DMS53 treated with DMSO at 0.1 percent for 48 hours (cell line): Measurements from ENCODE around the gene C1QTNF8.

ENCODE experiments used
- DNase-seq: peaks from one replicate; lab custom pipeline; 2025; ENCODE audit not compliant: unreplicated experiment; lab: John Stamatoyannopoulos, UW

C1QTNF8 gene

DNA sequence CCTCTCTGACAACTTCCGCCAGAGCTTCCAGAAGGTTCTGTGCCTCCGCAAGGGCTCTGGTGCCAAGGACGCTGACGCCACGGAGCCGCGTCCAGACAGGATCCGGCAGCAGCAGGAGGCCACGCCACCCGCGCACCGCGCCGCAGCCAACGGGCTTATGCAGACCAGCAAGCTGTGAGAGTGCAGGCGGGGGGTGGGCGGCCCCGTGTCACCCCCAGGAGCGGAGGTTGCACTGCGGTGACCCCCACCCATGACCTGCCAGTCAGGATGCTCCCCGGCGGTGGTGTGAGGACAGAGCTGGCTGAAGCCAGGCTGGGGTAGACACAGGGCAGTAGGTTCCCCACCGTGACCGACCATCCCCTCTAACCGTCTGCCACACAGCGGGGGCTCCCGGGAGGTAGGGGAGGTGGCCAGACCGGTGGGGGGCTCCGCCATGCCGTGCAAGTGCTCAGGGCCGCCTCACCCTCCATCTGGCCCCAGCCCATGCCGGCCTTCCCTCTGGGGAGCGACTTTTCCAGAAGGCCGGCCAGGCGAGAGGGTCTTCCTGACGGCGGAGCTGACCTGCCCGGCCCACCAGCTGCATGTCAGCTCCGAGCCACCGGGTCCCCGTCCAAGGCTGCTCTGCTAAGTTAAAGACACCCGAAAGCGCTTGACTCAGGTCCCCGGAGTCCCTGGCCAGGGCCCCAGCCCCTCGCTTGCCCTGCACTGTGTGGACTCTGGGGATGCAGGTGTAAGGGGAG is 16.1 kb downstream of the C1QTNF8 start:
- DNase-seq: no peak

GRCh38 chr16:1079341-1079740 is 16.7 kb downstream of the C1QTNF8 start:
- DNase-seq: no peak

DNA sequence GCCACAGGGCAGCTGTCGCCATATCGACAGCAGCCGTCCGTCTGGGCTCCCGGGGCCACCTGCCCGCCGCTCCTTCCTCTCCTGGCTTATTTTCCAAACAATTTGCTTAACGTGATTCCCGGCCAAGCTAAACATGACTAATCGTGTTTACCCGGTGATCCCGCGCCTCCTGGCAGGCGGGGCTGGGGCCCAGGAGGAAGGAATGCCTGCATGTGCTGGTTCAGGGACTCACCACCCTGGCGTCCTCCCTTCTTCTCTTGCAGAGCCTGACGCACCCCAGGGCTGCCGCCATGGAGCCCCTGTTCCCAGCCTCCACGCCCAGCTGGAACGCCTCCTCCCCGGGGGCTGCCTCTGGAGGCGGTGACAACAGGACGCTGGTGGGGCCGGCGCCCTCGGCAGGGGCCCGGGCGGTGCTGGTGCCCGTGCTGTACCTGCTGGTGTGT is 17.4 kb downstream of the C1QTNF8 start:
- no peak for DNase-seq

DNA sequence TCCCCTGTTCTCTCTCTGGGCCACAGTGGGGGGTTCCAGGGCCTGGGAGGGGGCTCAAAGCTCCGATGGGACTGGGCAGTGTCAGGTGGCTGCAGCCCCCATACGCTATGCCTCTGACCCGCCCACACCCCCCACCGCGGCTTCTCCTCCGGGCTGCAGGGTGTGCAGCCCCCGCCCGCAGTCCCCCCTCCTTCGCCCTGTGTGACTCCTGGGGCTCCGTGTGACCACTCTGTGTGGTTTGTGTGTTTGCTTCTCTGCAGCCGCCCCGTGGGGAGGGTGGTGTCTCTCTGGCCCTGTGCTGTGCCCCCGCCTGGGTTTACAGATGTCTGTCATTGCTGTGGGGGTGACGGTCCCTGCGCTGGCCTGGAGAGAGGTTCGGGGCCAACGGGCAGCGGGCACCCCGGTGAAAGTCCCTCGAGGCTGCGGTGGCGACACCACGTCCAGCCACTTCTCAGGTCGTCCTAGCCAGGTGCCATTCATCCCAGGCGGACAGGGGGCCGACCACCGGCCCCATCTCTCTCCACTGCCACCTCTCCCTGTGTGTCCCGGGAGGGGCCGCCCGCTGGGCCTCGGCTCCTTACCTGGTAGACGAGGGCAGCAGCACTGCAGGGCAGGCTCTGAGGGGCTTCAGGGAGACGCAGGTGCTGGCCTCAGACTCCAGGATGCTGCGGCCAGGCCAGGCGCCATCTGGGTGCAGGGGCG is 18.0 kb downstream of the C1QTNF8 start:
- DNase-seq: no peak

GRCh38 chr16:1076801-1077576 is 19.1 kb downstream of the C1QTNF8 start:
- no peak for DNase-seq

- no peak for DNase-seq
Observed at GRCh38 chr16:1075546-1075945, 20.5 kb downstream of the C1QTNF8 start.

DNA sequence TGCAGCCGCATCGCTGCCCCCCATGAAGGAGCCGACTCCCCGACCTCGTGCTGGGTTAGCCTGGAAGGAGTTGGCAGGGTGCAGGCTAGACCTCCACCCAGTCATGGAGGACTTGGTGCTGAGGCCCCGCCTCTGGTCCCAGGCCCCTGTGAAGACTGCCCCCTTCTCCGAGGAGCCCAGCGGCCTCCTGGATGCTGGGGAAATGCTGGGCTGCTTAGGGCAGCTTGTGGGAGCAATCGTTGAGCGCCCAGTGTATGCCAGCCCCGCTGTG is 21.7 kb downstream of the C1QTNF8 start:
- no peak for DNase-seq

DNA sequence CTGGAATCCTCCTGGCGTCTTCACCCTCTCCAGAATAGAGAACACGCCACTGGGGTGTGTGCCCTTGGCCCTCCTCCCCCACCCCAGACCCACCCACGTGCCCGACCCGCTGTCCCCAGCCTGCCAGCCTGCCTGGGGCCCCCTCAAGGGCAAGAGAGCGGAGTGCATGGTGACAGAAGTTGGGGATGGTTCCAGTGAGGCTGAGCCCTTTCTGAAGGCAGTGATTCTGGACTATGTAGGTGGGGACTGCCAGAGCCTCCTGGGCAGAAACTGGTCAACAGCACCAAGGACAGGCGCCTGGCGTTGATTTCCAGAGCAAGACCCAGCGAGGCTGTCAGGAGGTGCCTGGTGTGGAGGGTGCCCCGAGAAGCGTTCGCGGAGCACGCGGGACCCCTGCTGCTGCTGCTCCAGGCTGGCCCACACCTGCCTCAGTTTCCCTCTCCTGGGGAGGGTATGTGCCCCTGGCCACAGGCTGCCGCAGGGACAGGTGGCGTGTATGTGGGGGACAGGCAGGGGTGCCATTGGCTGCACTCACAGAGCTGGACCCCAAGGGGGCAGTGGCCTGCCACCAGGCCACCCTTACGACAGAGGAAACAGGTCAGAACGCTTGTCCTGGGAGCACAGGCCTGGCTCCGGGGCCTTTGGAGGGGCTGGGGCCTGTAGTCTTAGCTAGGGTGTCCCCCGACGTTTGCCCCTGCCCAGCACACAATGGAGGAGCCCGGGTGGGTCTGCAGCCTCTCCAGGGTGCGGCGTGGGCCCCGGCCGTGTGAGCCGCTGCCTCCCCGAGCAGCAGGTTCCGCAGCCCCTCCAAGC is 22.3 kb downstream of the C1QTNF8 start:
- DNase-seq: no peak

GRCh38 chr16:1073262-1073558 is 22.8 kb downstream of the C1QTNF8 start:
- no peak for DNase-seq

- no peak for DNase-seq
Observed at GRCh38 chr16:1072526-1073261, 23.4 kb downstream of the C1QTNF8 start, which contains the start of gene SSTR5. TSS of gene SSTR5 (plus strand) at chr16:1072747. CDS start at chr16:1078869, 6,122 bp downstream.

- DNase-seq: no peak
Observed at GRCh38 chr16:1071561-1072225, 24.4 kb downstream of the C1QTNF8 start.

DNA sequence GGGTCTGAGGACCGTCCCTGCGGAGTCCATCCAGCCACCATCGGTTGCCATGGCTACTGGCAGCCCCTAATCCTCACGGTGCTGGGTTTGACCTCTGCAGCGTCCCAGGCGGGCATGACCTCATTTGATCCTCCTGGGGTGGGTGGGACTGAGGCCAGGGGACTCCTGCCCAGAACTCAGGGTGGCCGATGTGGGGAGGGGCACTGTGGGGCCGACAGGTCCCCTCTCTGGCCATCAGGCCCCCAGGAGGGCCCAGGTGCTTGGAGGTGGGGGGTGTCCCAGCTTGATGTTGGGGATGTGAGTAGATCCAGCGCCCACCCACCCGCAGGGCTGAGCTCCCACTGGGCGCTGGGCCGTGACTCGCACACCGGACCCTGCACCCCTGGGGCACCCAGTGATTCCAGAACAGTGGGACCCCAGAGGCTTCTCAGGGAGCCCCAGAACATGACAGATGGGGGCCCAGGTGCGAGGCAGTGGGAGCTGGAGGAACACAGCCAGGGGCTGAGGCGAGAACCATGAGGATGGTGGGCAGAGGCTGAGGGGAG is 25.1 kb downstream of the C1QTNF8 start:
- DNase-seq: no peak

DNA sequence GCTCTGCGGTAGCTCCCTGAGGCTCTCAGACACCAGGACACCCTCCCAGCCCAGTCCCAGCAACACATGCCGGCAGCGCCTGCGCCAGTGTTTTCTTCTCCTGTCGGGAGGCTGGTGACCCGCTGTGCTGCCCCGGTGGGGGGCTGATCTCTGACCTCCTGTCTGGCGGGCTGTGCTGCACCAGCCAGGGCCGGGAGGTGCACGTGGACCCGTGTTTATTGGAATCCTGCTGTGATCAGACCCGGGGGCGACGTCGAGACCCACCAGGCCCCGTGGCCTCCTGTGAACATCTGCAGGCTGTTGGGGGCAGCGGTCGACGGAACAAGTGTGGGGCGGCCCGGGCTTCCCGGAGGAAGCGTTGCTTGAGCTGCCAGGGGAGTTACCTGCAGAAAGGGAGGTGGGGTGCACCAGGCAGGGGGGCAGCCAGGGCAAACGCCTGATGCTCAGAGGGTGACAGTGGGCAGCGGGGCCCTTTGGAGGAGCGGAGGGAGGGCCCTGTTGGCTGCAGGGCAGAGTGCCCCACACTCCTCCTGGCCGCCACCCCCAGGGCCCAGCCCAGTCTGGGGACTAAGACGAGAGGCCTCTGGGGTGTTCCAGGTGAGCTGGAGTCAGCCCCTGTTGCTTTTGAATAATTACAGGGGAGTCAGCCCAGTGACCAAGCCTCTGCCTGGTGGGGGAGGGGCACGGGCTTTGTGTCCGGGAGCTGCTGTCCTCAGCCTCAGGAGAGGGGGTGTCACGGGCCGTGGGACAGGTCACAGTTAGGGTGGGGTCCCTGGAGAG is 25.8 kb downstream of the C1QTNF8 start:
- DNase-seq: no peak

- DNase-seq: no peak
Observed at GRCh38 chr16:1069154-1069553, 26.9 kb downstream of the C1QTNF8 start.

- no peak for DNase-seq
Observed at GRCh38 chr16:1068451-1068850, 27.6 kb downstream of the C1QTNF8 start.

- DNase-seq: no peak
Observed at GRCh38 chr16:1067629-1068028, 28.4 kb downstream of the C1QTNF8 start.

- DNase-seq: no peak
Observed at GRCh38 chr16:1066584-1067172, 29.4 kb downstream of the C1QTNF8 start.

- no peak for DNase-seq
Observed at GRCh38 chr16:1065469-1066128, 30.4 kb downstream of the C1QTNF8 start.
